HG02571 (cell line): ENCODE data around the gene MEF2C.

Source experiments
- ATAC-seq: cut with Tn5 transposase; IDR thresholded peaks from one replicate; pipeline ENCODE4 v1.9.1; 2021; ENCODE audit warnings: mild to moderate bottlenecking, moderate library complexity; ENCODE audit not compliant: unreplicated experiment

MEF2C gene

DNA sequence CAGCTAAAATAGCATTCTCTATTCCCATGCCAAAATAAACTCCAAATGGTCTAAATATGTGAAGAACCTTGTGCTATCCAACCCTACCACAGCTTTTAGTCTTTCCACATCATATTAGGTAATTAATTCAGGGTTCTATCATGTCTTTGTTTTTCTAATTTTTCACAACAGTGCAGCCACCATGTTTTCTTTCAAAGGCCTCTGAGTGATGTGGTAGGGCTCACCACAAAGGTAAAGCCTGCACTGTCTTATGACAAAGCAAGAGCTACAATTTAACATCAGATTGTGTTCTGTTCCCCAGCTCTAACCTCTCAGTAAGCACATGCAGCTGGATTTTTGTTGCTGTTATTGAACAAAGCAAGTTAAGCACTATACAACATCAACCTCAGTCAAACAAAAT is 52.4 kb downstream of the MEF2C start:
- ATAC-seq, result no peak

DNA sequence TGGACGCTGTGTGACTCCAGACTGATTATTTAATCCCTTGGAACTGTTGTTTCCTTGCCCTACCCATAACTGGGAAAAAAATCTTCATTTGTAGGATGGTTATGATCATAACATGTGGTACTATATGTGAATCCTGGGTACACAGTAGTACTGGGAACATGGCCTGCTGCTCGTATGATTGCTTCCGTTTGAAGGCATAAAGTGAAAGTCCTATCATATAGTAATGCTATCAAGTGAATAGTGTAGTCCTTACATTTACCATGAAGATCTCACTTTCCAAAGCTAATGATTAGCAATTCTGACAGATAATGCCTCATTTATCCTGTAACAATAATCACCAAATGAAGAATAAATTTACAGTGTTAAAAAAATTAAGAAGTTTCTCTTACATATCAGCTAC is 53.2 kb downstream of the MEF2C start:
- no peak for ATAC-seq

DNA sequence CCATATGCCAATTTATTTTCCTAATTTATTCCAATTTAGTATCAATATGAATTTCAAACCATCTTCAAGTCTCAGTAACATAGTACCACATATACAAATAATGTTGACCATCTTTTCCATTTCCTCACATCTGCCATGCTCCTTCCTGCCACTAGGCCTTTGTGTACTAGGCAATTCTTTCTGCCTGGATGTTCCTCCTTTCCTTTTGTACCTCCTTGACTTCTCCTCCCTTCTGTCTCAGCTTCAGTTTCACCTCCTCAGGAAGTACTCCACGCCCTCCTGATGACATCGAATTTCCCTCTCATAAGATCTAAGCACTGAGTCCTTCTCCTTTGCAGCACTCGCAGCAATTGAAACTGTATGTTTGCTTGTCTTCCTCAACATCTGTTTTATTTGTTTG is 53.9 kb downstream of the MEF2C start:
- ATAC-seq, result no peak

DNA sequence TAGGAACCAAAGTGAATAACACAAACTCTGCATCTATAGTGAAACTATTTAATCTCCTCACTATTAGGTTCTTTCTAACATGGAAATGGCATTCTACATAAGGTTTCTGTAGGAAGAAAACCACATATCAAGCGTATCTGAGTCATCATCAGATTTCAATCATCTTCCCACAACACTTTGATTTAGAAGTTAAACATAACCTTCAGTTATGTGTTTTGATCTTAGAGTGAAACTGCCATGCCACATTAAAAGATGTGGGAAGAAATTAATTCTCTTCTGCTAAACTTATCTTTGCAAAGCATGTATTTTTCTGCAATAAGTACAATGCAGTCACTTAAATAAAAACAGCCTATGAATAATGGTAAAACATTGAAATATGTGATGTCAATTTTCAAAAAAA is 55.0 kb downstream of the MEF2C start:
- ATAC-seq, result no peak

DNA sequence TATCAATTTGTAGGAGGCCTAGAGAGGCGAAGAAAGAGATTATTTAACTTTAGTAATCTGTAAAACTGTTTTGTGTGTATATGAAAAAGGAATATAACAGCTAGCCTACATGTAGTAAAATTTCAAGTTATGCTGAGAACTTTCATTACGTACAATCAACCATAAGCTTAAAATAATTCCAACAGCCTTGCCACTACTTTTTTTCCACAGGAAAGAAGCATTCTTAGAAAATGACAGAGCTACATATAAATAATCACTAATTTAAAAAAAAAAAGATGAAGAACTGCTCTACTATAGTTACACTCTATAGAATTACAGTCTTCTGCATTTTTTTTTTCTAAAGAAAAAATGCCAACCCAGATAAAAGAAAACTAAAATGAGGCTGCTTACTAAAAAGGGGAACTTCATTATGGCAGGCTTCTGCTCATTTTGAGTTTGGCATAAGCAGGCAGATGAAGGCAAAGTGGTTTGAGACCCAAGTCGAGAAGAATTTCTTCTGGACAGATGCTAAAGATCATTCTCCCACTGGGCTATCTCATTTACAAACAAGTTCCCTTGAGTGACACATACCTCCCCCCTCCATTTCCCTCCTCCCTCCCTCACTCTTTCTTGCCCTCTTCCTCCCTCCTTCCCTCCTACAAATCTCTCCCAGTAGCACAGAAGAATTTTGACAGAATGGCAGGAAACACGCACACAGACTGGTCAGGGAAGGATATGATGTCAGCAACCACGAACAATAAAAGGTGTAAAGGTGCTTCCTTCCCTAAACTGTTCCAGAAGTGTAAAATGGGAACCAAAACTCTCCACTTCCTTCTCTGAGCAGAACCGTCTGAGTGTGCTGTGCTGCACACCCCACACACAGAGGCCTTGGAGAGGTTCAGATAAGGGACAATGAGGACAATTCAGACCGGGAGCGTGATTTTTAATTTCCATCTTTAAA is 56.1 kb downstream of the MEF2C start:
- peak; percentile 58 for ATAC-seq

DNA sequence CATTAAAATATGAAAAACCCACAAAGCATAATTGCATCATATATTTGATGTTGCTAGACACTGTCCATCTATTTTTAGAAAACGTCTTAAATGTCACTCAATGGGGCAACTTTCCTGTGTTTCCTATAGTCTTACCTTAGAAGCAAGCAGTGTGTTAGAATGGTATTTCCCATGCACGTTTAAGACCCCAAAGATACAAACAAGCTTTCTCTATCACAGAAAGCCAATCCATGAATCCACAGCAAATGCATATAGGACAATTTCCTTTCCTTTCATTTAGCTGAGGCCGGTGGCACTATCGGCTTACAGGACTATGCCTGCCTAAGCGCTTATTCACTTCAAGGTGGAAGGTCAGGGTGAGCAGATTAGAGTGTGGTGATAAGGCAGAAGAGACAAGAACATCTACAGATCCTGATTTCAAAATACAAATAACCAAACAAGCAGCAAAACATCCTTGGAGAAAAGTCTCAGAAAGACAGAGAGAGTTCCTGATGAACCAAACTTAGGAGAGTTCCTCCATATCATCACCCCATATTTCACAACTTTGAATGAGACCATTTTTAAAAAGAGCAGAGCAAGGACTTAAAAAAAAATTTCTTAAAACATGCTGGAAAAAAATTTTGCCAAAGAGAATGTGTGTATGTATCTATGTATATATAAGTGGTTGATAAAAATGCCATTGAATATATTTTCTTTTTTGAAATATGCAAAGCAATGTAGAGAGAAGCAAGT is 57.2 kb downstream of the MEF2C start:
- no peak for ATAC-seq

DNA sequence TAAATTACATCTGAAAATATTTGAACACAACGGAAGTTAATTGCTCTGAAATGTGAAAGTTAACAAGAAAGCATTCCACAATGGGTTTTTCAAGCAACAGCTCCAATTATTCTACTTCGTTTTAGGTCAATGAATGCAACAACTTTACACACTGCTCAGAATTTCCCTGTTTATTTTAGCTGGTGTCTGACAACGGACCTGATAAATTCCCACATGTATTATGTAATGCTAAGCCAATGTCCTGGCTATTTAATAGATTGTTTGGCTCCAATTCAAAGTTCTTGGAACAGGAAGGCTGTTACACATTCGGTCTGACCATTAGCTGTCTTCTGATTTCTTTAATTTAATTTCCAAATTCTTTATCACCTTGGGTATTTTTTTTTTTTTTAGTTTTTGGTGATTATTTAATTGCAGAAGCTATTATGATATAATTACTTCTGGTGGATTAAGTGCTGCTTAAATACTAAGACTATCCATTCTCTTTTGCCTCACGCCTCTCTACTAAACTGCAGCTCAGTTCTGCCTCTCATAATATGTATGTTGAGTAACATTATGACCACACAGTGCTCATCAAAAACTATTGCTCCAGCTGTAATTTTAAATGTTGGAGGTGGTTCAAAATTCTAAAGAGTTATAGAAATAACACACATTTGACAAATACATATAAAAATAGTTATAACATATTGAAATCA is 57.9 kb downstream of the MEF2C start:
- ATAC-seq, result no peak

DNA sequence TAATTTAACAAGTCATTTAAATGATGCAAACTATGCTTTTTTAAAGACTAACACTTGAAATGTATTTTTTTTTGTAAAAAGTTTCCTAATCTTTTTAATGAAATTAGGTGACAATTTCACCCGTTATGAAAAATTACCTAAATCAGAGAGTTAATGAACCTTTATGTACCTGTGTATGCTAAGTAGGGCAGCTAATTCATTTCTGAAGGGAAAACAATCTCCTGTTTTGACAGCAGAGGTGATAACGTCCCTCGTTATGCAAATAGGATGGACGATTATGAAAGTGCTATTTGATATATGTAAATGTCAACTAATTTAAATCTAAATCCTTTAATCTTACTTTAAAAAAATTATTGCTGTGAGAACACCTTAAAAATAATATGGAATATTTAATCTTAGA is 58.8 kb downstream of the MEF2C start:
- ATAC-seq, result no peak

DNA sequence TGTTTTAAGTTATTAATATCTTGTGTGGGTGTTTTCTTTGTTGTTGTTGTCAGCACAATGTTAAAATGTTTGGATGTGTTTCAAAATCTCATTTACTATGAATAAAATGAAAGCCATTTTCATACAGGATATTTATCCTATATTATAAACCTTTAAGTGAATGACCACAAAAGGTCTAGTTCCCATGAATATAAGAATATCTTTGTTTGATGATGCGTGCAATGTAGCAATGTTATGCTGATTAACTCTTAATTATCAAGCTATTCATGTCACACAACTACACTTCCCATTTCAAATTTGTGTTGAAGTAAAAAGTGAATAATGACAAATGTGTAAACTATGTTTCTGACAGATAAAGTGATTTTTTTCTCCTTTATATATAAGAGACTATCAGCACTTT is 59.8 kb downstream of the MEF2C start:
- no peak for ATAC-seq

DNA sequence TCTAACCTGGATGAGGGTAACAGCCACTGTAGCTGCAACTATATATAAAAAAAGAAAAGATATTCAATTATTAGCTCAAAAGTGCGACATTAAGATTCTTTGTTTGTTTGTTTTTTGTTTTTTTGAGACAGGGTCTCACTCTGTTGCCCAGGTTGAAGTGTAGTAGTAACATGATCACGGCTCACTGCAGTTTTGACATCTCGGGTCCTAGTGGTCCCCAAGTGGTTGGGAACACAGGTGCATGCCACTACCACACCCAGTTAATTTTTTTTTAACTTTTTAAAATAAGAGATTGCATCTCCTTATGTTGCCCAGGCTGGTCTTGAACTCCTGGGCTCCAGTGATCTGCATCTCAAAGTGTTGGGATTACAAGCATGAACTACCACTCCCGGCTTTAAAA is 61.8 kb downstream of the MEF2C start:
- ATAC-seq, result no peak

DNA sequence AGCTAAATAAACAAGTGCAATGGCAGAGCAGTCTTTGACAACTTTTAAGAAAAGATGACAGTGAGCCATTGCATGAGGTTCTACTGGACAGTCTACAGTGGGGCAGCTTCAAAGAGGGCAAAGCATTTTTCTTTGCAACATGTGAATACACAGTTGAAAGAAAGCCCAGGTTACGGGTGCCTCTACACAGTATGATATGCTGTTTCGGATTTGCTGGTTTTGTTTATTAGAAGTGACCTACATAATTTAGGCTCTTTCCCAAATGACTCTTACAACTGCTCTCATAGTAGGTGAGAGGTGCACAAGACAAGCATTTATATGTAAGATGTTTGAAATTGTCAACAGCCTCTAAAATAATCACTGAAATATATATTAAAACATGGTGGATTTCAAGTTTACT is 62.4 kb downstream of the MEF2C start:
- no peak for ATAC-seq

DNA sequence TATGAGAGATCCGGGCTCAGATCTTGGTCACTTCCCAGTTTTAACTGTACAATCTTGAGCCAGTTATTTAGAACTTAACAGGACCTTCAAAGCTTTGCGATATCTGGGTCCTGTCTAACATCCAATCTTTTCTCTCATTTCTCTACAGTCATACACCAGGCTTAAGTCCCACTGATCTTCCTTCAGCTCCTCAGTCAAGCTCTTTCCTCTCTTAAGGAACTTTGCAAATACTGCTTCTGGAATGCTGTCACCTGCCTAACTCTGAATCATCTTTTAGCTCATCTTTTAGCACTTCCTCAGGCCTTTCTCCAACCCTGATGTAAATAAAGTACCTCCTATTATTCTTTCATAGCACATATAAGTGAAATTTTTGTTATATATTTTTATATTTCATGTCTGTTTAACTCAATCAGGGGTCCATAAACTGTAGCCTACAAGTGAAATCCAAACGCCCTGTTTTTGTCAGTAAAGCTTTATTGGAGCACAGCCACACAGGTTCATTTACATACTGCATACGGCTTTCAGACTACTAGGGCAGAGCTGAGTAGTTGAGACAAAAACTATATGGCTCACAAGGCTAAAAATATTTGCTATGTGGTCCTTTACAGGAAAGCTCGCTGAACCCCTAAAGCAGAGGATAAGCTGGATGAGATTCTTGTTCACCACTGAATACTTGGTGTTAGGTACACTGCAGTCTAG is 63.5 kb downstream of the MEF2C start:
- peak; percentile 37 for ATAC-seq

DNA sequence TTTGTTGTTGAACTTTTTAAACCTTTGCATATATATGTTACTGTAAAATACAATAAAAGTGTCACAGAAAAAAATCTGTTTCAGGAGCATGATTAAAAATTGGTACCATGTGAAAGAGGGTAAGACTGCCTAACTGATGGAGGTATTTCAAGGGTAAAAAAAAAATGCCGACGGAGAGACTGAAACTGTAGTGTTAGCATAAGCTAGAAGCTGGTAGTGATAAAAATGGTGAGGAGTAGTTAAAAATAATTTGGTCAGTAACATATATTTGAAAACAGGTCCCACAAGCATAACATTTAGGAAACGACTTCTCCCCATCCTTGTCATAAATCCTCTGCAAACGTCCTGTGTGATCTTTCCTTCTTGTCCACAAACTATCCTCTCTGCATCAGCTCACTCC is 64.7 kb downstream of the MEF2C start:
- no peak for ATAC-seq

DNA sequence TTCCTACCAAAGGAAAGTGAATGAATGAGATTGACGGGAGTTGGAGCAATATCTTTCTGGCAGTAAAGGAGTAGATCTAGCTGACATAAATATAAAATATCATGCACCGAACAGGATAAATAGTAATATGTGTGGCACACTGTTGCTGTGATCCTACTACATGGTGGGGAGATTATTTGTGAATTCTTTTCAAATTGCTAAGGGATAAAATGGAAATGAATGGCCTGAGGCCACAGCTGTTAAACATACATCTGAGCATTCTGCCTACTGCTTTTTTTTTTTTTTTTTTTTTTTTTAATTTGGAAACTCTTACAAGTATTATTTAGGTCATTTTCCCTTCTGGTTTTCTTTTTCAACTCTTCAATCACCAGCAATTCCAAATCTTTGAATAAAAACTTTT is 66.8 kb downstream of the MEF2C start:
- ATAC-seq, result no peak

DNA sequence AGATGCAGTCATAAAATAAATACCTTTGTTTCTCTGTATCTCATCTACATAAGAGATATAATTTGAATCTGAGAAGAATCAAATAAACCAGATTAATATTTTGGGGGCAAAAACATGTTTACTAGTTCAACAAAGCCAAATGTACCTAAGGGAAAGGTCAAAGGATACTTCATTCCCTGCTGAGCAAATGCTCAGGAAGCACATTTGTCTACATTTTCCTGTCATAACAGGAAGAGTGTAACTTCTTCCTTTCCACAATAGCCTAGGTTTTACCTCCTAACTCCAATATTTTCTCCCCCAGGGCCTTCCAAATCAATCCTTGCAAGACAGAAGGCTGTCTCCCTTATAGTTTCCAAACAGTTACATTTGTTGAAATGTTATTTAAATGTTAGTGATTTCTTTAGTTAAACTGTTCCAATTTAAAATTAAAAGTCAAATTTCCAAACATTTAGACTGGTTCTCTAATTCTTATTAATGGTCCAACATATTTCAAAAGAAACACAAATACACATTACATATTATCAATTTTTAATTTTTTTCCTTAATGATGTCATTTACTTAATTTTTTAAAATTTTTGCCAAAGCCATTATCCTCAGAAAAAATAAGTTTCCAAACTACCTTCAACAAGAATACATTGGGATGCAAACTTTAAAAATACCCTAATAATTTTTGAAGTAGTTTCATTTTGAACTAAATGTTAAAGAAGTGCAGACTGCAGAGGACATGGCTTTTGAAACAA is 67.8 kb downstream of the MEF2C start:
- no peak for ATAC-seq

DNA sequence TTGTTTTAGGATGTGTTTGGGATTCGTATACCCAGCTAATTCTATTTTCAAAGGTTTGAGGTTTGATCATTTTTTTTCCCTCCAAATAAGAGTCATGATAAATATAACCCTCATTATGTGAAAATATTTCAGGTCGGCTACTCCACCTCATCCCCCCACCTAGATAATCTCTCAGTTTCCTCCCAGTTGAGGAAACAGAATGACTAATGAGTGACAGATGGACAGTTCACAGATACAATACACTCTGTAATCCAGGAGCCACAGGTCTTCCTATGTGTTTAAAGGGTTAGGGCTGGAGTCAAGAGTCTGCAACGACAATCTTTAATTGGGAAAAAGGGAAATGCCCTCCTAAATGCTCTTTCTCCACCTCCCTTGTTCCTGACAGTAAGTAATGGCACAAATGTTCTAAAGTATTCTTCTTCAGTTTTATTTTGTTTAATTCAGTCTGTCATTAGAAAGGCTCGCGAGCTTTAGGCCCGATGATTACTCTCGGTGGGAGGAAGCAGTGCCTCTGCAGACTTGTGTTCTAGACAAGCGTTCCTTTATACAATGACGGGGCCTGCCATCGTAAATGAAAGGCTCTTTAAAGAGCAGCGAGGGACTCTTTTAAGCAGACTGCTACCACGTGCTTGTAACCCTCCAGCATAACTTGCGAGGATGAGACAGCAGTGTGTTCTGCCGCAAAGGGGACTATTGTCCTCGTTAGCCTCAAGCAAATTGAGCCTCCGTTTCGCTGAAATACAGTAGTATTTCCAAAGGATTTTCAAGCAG is 69.0 kb downstream of the MEF2C start:
- ATAC-seq, result no peak

DNA sequence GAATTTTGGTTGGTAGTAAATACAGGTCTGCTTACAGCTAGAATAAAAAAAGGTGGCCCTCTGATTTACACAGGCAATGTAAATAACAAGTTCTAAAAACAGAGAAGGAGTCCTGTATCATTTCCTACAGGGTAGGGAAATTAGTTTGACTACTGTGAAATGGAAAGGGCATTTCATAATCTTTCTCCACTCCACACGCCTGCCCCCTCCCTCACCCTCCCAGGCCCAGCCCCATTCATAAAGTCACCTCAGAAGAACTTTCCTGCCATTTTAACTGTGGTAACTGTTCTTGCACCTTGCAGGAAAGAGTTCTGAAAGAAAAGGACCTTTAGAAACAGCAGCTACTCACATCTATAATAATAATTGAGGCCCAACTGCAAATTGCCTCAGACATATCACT is 69.7 kb downstream of the MEF2C start:
- ATAC-seq, result no peak

DNA sequence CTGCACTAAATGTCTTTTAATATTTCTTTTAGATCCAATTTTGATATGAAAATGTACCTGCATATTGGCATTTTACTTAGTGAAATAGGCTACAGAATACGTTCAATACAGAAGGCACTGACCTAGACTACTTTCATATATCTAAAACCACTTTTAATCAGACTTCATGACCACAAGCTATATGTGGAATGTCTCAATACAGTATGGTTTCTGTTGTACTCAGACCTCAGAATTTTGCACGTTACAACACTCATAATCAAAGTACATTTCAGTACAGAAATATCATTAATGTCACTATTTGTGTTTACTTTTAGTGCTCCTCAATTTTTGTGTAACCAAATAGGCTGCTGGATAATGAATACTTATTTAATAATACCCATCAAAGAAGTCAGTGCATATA is 74.8 kb downstream of the MEF2C start:
- no peak for ATAC-seq

DNA sequence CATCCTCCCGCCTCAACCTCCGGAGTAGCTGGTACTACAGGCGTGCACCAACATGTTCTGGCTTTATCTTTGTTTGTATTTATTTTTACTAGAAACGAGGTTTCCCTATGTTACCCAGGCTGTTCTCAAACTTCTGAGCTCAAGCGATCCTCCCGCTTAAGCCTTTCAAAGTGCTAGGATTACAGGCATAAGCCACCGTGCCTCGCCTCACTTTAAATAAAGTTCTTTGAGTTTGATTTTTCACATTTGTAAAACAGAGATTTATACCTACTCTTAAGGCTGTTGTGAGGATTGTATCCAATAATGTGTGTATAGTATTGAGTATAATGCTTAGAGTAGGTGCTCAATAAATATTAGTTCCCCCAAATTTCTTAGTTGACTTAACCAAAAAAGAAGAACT is 75.7 kb downstream of the MEF2C start:
- no peak for ATAC-seq

DNA sequence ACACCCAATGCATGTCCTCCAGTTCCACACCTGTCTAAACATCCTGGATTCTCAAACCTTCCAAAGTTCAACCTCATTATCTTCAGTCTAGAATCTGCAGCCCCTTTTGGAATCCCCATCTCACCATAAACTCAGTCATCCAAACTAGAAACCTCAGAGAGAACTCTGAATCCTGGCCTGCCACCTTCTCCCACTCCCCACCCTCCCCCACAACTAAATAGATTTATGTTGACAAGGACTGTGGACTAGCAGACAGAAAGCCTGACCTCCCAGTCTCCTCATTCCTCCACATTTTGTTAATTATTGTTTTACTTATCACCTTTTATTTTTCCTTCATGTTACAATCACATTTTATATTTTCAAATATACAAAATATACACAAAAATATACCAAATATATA is 76.6 kb downstream of the MEF2C start:
- ATAC-seq, result no peak
